Stimulated activated naive CD8-positive, alpha-beta T cell treated with anti-CD3 and anti-CD28 coated beads, Interleukin-15, Interleukin-2, amounts not matched to agents 100 ng/mL and 50 ng/mL, for 24 hours (primary cell): Measurements from ENCODE around the gene TPPP.

Source experiments
- H3K27ac Mint-ChIP-seq: one replicate; pipeline ENCODE4 v1.8.0; 2021; ENCODE audit warnings: mild to moderate bottlenecking, mixed read lengths
- H3K27me3 Mint-ChIP-seq: one replicate; pipeline ENCODE4 v1.8.0; 2021; ENCODE audit warnings: mixed read lengths
- H3K36me3 Mint-ChIP-seq: one replicate; pipeline ENCODE4 v1.8.0; 2021; ENCODE audit warnings: low read depth, mixed read lengths
- H3K4me1 Mint-ChIP-seq: one replicate; pipeline ENCODE4 v1.8.0; 2021; ENCODE audit warnings: low read depth, mixed read lengths
- H3K4me3 Mint-ChIP-seq: one replicate; pipeline ENCODE4 v1.8.0; 2021; ENCODE audit warnings: mild to moderate bottlenecking, mixed read lengths
- H3K9me3 Mint-ChIP-seq: one replicate; pipeline ENCODE4 v1.8.0; 2021; ENCODE audit warnings: mixed read lengths

TPPP gene

DNA sequence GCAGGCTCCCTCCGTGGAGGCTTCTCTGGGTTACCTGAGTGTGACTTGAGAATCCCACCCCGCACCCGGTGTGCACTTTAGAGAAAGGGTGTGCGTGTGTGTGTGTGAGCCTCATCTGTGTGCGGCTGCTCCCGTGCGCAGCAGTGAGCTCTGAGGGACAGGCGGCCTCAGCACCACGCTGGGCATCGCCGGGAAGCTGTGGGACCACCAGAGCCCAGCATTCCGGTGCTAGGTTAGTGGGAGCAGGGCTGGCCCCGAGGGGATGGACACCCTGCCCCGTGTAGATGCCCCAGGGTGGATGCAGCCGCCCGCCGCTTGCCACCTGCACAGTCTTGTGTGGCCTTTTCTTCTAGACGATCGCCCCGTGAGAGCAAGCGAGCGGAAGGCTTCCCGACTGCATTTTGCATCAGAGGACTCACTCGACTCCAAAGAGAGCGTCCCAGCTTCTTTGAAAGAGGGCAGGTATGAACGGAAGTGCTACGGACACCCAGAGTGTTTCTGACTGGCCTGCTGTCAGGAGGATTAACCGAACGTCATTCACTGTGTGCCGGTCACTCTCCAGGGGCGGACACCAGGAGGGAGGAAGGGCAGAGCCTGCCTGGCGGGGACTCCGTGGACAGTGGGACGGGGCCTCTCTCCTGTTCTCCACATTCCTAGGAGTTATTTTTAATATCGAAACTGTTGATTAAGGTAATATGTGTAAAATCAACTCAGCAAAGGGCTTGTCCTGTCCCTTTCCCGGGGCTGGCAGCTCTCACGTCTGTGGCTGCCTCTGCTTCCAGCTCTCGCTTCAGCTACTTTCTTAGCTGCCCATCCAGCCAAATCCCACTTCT lies 68.8 kb downstream of the TPPP start:
- H3K27me3 Mint-ChIP-seq: no peaks in the 10 kb centered on the region
- no peaks in the 10 kb centered on the region for H3K4me1 Mint-ChIP-seq
- no peak overlapping the region for H3K4me3 Mint-ChIP-seq
- H3K36me3 Mint-ChIP-seq: peaks cover 59% of the 10 kb centered on the region
- no peak overlapping the region for H3K27ac Mint-ChIP-seq
- no peaks in the 10 kb centered on the region for H3K9me3 Mint-ChIP-seq

DNA sequence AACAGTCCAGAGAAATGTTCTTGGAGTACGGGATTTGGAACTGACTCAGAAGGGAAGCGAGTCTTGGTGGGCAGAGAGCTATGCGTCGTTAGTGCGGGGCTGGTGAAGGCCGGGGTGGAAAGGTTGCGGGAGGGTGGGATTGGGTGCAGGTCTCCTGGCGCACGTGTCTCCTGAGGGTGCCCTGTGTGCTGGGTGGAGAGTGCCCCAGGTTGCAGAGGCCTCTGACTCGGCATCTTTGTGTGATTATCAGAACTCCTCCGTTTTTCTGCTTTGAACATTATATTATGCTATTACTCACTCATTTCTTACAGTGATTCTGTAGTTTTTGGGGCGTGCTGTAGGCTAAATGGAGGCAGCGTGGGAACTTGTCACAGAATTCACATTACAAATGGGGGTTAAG lies 69.6 kb downstream of the TPPP start:
- Mint-ChIP-seq H3K4me1 (no peaks in the 10 kb centered on the region), H3K36me3 (peaks cover 57% of the 10 kb centered on the region), H3K9me3 (no peaks in the 10 kb centered on the region), H3K27me3 (no peaks in the 10 kb centered on the region), H3K27ac (no peak overlapping the region), H3K4me3 (no peak overlapping the region)

DNA sequence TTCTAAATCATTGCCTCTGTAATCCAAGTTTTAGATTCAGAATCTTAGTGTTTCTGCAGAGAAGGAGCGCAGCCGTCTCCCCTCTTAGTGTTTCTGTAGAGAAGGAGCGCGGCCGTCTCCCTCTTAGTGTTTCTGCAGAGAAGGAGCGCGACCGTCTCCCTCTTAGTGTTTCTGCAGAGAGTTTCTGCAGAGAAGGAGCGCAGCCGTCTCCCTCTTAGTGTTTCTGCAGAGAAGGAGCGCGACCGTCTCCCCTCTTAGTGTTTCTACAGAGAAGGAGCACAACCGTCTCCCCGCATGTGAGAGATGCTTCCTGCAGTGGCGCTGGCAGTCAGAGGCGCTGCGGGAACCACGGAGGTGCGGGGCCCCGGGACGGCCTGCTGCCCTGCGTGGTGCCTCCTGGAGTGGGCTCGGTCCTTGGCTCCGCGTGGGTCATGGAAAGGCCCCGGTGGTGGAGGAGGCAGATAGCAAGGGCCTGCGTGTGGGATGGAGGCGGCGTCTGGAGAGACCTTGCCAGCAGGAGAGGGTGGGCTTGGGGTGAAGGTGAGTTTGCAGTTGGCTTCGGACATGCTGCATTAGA lies 70.1 kb downstream of the TPPP start:
- Mint-ChIP-seq H3K27ac (no peak overlapping the region), H3K4me3 (no peak overlapping the region), H3K27me3 (no peaks in the 10 kb centered on the region), H3K4me1 (no peaks in the 10 kb centered on the region), H3K9me3 (no peaks in the 10 kb centered on the region), H3K36me3 (peaks cover 62% of the 10 kb centered on the region)

DNA sequence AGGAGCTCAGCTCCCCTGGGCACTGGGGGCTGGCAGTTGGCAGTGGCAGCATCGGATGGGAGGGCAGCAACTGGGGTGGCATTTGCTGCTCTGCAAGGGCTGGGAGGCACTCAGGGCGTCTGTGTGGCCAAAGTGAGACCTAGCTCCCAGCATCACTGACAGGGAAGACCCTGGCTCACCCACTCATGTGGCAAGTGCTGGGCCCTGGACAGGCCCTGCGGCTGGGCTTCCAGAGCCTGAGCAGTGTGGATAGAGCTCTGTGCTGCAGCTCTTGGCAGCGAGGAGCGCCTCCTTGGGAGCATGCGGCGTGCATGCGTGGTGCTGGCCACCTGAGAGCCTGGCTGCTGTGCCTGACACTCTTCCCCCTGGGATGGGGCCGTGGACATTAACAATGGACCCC lies 70.8 kb downstream of the TPPP start:
- Mint-ChIP-seq H3K27ac (no peak overlapping the region), H3K4me1 (no peaks in the 10 kb centered on the region), H3K27me3 (no peaks in the 10 kb centered on the region), H3K9me3 (no peaks in the 10 kb centered on the region), H3K36me3 (peaks cover 60% of the 10 kb centered on the region), H3K4me3 (no peak overlapping the region)

DNA sequence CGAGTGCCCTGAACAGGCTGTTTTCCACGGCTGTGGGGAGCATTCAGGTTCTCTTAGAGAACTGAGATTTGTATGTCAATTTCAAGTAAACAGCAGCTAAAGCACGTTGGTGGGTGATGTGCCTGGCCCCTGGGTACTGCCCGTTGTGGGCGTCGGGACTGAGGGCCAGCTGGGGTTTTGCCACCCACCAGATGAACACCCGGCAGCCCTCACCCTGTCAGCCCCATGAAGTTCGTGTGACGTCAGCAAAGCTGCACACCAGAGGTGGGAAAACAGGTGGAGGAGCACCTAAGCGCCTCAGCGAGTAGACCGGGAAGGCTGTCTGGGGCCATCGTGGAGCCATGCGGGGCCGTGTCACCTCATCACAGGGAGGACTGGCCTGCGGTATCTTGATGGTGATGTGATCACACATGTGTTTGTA lies 71.8 kb downstream of the TPPP start:
- H3K27ac Mint-ChIP-seq: no peak overlapping the region
- H3K27me3 Mint-ChIP-seq: no peaks in the 10 kb centered on the region
- no peak overlapping the region for H3K4me3 Mint-ChIP-seq
- H3K36me3 Mint-ChIP-seq: peaks cover 58% of the 10 kb centered on the region
- peaks cover 5% of the 10 kb centered on the region for H3K4me1 Mint-ChIP-seq
- no peaks in the 10 kb centered on the region for H3K9me3 Mint-ChIP-seq

DNA sequence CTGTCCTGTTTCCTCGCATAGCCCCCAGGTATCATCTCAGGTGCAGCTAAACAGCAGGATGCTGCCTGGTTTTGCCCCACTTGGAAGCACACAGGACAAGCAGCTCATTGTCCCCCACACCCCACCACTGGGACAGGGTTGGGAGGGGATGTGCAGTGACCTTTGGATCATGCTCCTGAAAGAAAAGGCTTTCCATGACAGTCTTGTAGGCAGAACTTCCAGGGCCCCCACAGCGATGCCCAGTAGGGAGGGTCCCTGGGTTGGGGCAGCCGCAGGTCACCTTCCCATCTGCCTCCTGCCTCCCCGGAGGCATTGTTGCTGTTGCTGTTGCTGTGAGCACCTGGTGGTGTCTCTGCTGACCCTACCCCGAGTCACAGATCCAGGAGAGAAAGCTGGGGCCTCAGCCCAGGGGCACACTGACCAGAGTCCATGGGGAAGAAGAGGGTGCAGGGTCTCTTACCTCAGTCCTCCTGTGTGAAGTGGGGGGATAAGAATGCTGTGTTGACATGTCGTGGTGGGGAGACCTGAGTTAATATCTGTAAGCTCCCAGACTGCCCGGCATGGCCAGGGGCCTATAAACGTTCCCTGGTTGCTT lies 72.5 kb downstream of the TPPP start:
- Mint-ChIP-seq H3K36me3 (peaks cover 58% of the 10 kb centered on the region), H3K9me3 (no peaks in the 10 kb centered on the region), H3K4me1 (peaks cover 8% of the 10 kb centered on the region), H3K27me3 (no peaks in the 10 kb centered on the region), H3K4me3 (no peak overlapping the region), H3K27ac (no peak overlapping the region)

DNA sequence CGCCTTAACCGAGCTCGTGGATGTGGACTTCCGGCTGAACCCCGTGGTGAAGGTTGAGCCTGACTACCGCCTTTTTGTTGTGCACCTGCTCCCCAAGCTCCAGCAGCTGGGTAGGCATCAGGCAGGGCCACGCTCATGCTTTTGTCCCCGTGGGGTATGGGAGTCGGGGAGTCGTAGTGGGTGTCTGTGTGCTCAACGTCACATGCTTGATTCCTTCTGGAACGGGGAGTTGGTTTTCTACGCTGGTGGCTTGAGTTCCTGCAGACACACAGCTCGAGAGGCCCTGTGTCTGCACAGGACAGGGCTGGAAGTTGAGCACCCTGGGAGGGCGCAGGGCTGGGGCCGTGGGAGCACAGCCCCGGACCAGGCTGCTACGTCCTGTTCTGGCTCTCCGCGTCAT lies 73.0 kb downstream of the TPPP start:
- H3K4me1 Mint-ChIP-seq: peaks cover 8% of the 10 kb centered on the region
- H3K4me3 Mint-ChIP-seq: no peak overlapping the region
- no peak overlapping the region for H3K27ac Mint-ChIP-seq
- H3K9me3 Mint-ChIP-seq: no peaks in the 10 kb centered on the region
- peaks cover 58% of the 10 kb centered on the region for H3K36me3 Mint-ChIP-seq
- no peaks in the 10 kb centered on the region for H3K27me3 Mint-ChIP-seq

DNA sequence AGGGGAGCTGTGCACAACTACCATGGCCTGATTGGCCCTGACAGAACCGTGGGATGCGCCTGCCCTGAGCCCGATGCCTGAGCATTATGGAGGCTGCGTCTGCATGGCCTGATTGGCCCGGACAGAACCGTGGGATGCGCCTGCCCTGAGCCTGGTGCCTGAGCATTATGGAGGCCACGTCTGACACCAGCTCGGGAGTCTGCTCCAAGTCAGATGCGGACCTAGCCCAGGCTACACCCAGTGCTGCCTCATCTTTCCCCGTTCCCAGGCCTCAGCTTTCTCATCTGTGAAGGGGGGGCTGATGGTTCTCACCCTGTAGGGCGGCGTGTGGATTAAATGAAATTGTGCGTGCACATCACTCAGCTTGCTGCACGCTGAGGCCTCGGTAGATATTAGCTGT lies 73.7 kb downstream of the TPPP start:
- Mint-ChIP-seq H3K27ac (no peak overlapping the region), H3K36me3 (peaks cover 58% of the 10 kb centered on the region), H3K27me3 (no peaks in the 10 kb centered on the region), H3K4me3 (no peak overlapping the region), H3K4me1 (peaks cover 14% of the 10 kb centered on the region), H3K9me3 (no peaks in the 10 kb centered on the region)

DNA sequence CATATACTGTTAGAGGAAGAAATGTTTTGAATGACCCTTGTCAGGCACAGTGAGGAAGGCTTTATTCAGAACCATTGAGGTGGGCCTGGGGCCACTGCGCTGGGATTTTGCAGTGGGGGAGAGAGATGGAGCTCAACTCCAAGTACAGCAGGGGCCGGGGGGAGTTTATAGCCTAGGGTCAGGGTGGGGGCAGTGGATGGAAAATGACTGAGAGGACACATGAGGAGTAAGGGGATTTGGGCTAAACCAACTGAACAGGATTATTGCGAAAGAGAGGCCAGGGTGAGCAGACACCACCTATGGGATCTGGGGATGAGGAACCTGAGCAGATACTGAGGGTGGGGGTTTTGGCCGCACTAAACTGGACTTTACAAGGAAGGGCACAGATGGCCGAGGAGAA lies 74.7 kb downstream of the TPPP start:
- Mint-ChIP-seq H3K27ac (no peak overlapping the region), H3K36me3 (peaks cover 57% of the 10 kb centered on the region), H3K4me1 (peaks cover 23% of the 10 kb centered on the region), H3K4me3 (no peak overlapping the region), H3K27me3 (no peaks in the 10 kb centered on the region), H3K9me3 (no peaks in the 10 kb centered on the region)

DNA sequence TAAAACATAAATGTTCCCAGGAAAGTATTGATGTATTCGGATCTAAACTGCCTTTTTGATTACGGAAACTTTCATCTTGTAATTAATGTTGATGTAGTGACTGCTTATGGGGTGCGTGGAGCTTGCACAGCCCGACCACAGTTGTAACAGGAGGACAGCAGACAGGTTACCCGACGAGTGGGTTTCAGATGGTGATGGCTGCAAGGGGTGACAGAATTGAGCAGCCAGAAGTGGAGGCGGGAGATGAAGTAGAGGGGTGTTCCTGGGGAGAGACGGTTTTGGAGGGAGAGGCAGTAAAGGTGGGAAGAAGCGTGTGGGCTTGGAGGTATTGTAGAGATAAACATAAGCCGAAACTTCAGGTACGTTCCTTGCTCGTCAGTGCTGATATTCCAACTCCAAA lies 75.3 kb downstream of the TPPP start:
- Mint-ChIP-seq H3K4me1 (peaks cover 29% of the 10 kb centered on the region), H3K9me3 (no peaks in the 10 kb centered on the region), H3K27ac (no peak overlapping the region), H3K27me3 (no peaks in the 10 kb centered on the region), H3K36me3 (peaks cover 59% of the 10 kb centered on the region), H3K4me3 (no peak overlapping the region)

DNA sequence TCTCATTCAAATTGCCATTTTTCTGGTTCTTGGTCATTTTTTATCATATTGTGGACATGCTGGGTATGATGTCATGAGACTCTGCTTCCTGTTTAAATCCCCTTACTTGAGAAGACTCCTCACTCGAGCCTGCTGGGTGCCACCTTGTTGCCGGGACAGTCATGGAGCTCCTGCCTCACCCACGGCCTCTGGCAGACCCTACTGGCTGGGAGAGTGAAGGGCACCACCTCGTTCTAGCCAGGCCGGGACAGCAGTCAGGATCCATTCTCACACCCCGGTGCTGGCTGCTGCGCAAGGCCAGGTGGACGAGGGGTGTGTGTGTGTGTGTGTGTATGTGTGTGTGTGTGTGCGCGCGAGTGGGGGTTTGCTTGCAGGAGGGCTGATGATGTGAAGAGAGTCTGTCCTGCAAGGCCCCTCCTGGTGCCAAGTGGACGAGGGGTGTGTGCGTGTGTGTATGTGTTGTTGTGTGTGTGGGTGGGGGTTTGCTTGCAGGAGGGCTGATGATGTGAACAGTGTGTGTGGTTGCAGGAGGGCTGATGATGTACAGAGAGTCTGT lies 76.6 kb downstream of the TPPP start:
- no peak overlapping the region for H3K27ac Mint-ChIP-seq
- H3K4me1 Mint-ChIP-seq: peaks cover 33% of the 10 kb centered on the region
- no peaks in the 10 kb centered on the region for H3K27me3 Mint-ChIP-seq
- no peak overlapping the region for H3K4me3 Mint-ChIP-seq
- H3K9me3 Mint-ChIP-seq: no peaks in the 10 kb centered on the region
- peaks cover 55% of the 10 kb centered on the region for H3K36me3 Mint-ChIP-seq

DNA sequence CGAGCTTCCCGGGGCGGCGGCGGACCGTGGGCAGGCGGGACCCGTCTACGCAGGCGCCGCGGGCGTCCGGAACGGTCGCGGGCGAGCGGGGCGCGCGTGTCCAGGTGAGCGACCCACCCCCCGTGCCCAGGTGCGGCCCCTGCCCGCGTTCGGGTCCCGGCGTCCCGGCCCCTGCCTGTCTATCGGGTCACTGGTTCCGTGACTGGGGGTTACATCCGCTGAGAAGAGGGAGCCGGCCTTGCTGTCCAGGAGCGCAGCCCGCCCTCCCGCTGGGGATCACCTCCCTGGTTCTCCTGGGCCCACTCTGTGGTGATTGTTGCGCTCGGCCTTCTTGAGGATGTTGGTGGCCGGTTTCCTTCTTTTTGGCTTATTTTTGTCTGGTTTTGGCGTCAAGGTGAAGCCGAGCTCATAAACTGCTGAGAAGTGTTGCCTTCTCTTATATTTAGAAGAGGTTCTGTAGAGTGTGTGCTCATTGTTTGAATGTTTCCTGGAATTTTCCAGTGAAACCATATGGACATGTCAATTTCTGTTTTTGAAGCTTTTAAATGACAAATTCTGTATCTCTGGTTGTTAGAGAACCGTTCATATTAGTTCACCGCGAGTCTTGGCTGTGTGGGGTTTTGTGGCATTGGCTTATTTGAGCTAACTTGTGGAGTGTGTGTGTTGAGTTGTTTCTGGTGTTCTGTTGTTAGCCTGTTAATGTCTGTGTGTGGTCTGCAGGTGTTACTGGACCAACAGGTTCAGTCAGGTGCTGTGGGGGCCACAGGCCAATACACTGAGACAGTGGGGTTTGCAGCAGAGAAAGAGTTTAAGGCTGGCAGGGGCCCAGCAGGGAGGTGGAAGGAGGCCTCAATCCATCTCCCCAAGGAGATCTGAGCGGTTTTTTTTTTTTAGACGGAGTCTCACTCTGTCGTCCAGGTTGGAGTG lies 80.4 kb downstream of the TPPP start:
- peaks cover 31% of the 10 kb centered on the region for H3K36me3 Mint-ChIP-seq
- H3K4me1 Mint-ChIP-seq: peaks cover 46% of the 10 kb centered on the region
- peak overlapping the region; percentile 80 for H3K27ac Mint-ChIP-seq
- H3K4me3 Mint-ChIP-seq: peak overlapping the region; percentile 88
- H3K9me3 Mint-ChIP-seq: no peaks in the 10 kb centered on the region
- H3K27me3 Mint-ChIP-seq: peaks cover 2% of the 10 kb centered on the region

DNA sequence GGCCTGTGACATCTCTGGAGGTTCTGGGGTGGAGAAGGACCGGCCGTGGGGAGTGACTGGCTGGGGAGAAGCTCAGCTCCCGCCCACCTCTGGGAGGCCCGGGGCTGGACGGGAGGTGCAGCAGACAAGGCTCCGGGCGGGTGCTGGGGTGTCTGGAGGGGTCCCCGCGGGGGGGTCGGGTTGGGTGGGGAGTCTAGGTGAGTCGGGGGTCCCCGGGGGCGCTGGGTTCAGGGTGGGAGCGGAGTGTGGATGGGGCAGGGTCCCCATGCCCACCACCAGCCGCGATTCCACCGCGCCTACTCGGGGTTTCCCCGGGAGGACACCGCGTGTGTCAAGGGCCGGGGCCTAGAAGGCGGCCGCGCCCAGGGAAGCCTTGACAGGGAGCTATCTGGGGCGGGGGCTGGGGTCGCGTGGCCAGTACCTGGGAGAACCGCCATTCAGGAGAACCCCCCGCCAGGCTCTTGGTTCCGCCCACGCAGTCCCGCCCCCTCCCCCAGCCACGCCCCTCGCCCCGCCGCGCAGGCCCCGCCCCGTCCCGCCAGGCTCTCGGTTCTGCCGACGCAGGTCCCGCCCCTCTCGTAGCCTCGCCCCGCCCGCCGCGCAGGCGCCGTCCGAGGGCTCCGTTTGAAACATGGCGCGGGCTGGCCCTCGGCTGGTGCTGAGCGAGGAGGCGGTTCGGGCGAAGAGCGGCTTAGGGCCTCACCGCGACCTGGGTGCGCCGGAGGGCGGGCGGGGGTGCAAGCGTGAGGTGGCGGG lies 81.2 kb downstream of the TPPP start, which contains the start of gene CEP72:
Gene CEP72, plus strand, starts transcription at position 610 of the 756 bp plus-strand sequence. Its CDS starts 22 bp downstream, at position 632.
- Mint-ChIP-seq H3K36me3 (peaks cover 28% of the 10 kb centered on the region), H3K4me1 (peaks cover 54% of the 10 kb centered on the region), H3K9me3 (no peaks in the 10 kb centered on the region), H3K4me3 (peak within 1 kb of the TSS; percentile 88), H3K27me3 (peaks cover 10% of the 10 kb centered on the region), H3K27ac (peak within 1 kb of the TSS; percentile 80)
